ENCODE results near the gene GRID2.

Gene GRID2

DNA sequence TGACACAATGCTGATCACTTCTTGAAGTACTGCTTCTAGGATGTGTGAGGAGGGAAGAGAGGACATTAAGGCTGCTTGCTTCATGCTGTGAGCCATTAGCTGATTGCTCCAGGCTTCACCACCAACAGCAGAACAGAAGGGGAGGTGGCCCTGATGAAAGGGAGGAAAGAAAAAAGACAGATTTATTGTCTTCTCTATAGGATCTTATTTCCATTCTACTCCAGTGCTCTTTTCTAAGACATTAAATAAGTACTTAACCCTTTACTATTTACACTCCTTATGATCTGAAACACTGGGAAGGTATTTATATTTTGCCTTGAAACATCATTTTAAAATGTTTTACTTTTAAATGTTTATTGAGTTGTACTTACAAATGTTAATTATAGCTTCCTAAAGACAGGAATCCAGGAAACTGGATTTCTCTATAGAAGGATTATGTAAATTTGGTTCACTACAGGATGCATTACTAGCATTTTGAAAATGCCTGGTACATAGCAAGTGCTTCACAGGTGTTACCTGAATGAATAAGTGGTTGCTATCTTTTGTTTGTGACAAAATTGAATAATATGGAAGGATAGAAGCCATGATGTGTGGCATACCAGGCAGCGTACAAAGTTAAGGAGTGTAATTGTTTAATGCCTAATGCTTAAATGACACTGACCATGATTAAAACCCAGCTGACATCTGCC lies 843.9 kb downstream of the GRID2 start:
- no peak for DNase-seq (ENCODE audit: low read depth, low spot score)
- H3K27ac ChIP-seq: no peak overlapping the region

DNA sequence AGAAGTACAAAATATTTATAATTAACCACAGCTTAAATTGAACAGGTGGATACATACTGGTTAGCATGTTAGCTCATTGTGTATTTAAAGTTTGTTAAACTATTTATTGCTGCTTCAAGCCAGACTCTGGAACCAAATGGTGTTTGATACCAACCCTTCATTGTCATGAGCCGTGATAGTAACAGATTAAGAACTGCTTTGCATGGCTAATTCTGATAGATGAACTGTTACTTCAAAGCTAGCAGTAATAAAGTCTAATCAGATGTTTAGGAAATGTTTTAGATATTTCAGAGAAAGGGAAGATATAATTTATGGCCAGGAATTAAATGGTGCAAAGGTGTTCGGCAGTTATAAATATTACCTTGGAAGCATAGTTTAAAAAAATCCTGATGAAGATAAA lies 848.7 kb downstream of the GRID2 start:
- DNase-seq (ENCODE audit: low read depth, low spot score): no peak

DNA sequence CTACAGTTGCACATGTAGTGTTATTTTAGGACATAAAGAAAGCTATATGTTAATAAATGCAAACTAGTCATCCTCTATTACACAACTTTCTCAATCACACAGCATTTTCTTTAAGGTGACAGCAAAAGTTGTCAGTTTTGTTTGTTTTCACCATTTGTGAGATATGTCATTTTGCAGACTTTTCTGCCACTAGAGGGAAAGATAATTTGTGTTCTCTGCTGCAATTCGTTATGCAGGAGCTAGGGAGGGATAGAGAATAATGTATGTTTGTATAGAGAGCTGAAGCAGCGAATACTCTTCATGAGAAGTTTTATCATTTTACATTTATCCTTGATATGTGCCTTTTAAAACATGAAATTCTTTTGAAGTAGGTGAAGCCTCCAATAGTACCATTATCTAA lies 854.2 kb downstream of the GRID2 start:
- DNase-seq (ENCODE audit: low read depth, low spot score): no peak
- H3K27ac ChIP-seq: no peak overlapping the region

More for the DNA sequence above, 848.7 kb downstream of the GRID2 start:
- H3K27ac ChIP-seq: no peak overlapping the region

DNA sequence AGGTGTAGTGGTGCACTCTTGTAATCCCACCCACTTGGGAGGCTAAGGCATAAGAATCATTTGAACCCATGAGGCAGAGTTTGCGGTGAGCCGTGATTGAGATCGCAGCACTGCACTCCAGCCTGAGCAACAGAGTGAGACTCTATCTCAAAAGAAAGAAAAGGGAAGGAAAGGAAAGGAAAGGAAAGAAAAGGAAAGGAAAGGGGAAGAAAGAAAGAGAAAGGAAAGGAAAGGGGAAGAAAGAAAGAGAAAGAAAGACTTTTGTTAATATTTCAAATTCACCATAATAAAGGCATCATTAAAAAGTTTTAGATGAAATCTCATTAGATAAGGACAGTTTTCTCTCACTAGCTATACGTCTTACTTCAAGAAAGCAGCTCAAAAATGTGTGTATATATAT lies 864.3 kb downstream of the GRID2 start:
- no peak for DNase-seq (ENCODE audit: low read depth, low spot score)
- no peak overlapping the region for H3K27ac ChIP-seq

- H3K27ac ChIP-seq: no peak overlapping the region
- DNase-seq (ENCODE audit: low read depth, low spot score): no peak
These were observed 866.2 kb downstream of the GRID2 start for GRCh38 chr4:93169966-93170365.

GRCh38 chr4:93174598-93174997 lies 870.8 kb downstream of the GRID2 start:
- no peak overlapping the region for H3K27ac ChIP-seq
- no peak for DNase-seq (ENCODE audit: low read depth, low spot score)

GRCh38 chr4:93178279-93178678 lies 874.5 kb downstream of the GRID2 start:
- DNase-seq (ENCODE audit: low read depth, low spot score): no peak
- H3K27ac ChIP-seq: no peak overlapping the region

GRCh38 chr4:93179044-93179443 lies 875.3 kb downstream of the GRID2 start:
- H3K27ac ChIP-seq: no peak overlapping the region
- DNase-seq (ENCODE audit: low read depth, low spot score): no peak

DNA sequence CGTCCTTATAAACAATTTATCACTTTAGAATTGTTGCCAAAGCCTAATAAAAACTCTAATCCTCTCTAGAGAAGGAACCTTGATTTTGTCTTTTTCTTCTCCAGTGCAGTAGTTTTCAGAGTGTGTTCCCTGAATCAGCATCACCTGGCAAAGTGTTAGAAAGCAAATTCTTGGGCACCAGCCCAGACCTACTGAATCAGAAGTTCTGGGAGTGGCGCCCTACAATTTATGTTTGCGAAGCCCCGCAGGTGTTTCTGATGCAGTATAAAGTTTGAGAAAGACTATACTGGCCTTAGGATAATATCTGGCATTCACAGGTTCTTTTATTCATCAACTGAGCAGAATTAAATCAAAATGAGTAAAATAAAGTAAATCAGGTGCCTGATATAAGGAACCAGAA lies 879.0 kb downstream of the GRID2 start:
- DNase-seq (ENCODE audit: low read depth, low spot score): peak; percentile 39
- no peak overlapping the region for H3K27ac ChIP-seq

GRCh38 chr4:93183576-93183975 lies 879.8 kb downstream of the GRID2 start:
- DNase-seq (ENCODE audit: low read depth, low spot score): peak; percentile 6
- no peak overlapping the region for H3K27ac ChIP-seq

DNA sequence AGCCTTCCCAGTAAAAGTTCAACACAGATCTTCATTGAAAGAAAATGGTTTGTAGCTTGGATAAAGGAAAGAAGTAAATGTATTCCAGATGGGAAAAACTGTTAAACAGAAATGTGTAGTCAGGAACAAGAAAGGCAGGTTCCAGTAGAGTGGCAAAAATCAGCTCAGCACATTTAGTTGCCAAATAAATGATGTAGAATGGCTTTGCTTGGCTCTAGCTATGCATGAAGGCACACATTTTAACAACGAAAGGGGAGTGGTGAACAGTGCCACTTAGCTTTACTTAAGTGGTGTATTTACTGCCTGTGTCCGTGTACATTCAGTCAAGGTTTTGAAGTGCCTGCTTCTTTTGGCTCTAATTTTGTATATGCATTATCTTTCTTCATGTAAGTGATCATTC lies 880.3 kb downstream of the GRID2 start:
- no peak for DNase-seq (ENCODE audit: low read depth, low spot score)
- no peak overlapping the region for H3K27ac ChIP-seq

DNA sequence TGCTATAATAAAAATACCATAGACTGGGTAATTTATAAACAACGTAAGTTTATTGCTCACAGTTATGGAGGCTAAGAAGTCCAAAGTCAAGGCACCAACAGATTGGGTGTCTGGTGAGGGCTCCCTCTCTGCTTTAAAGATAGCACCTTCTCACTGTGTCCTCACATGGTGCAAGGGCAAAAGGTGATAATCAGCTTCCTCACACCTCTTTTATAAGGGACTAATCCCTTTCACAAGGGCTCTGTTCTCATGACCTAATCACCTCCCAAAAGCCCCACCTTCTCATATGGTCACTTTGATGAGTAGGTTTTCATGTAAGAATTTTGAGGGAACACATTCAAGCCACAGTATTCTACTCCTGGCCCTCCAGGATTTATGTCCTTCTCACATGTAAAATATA lies 883.1 kb downstream of the GRID2 start:
- no peak for DNase-seq (ENCODE audit: low read depth, low spot score)
- H3K27ac ChIP-seq: no peak overlapping the region

DNA sequence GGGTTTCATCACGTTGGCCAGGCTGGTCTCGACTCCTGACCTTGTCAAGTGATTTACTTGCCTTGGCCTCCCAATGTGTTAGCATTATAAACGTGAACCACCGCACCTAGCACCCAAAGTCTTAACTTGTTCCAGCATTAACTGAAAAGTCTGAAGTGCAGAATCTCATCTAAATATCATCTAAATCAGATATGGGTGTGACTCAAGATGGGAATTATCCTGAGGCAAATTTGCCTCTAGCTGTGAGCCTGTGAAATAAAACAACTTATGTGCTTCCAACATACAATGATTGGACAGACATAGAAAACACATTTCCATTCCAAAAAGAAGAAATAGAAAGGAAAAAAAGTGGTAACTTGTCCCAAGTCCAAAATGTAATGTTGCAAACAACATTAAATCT lies 883.7 kb downstream of the GRID2 start:
- H3K27ac ChIP-seq: no peak overlapping the region
- DNase-seq (ENCODE audit: low read depth, low spot score): no peak

DNA sequence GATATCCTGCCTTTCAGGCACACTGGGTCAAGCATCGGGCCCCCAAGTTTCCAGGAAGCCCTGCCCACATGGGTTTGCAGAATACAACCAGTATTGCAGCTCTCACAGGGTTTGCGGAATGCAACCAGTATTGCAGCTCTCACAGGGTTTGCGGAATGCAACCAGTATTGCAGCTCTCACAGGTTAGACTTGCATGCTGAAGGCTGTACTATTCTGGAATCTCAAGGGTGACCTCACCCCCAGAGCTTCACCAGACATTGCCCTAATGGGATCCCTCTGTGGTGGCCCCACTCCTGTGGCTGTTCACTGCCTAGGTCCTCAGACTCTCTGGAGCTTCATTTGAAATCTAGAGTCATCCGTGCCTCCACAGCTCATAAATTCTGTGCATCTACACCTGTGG lies 884.1 kb downstream of the GRID2 start:
- DNase-seq (ENCODE audit: low read depth, low spot score): no peak
- no peak overlapping the region for H3K27ac ChIP-seq

GRCh38 chr4:93199492-93199891 lies 895.7 kb downstream of the GRID2 start:
- H3K27ac ChIP-seq: no peak overlapping the region
- DNase-seq (ENCODE audit: low read depth, low spot score): peak; percentile 3

DNA sequence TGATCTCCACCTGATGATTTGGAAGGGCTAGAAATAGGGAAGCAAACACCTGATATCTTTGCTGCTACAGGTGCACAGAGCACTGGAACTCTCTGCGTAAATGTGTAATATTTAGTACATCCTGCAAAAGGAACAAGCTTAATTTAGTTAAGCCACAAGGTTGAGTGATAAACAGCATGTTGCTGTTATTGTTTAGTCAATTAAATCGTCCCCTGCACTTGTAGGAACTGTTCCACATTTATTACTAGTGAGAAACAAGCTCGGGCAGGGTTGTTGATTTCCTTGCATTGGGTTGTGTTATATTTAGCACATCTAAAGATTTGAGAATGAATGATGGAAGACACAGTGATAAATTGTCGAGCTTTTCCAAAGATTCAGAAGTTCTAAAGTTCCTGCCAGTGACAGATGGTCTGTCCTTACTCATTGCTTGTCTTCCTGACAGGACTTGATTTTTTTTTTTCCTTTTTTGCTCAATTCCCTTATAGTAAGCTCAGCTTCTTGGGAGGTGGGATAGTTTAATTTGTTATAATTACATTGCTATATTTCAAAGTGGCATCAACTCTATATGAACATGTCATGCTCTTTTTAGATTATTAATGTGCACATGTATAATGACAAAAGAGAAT lies 897.8 kb downstream of the GRID2 start:
- DNase-seq (ENCODE audit: low read depth, low spot score): no peak
- H3K27ac ChIP-seq: no peak overlapping the region

DNA sequence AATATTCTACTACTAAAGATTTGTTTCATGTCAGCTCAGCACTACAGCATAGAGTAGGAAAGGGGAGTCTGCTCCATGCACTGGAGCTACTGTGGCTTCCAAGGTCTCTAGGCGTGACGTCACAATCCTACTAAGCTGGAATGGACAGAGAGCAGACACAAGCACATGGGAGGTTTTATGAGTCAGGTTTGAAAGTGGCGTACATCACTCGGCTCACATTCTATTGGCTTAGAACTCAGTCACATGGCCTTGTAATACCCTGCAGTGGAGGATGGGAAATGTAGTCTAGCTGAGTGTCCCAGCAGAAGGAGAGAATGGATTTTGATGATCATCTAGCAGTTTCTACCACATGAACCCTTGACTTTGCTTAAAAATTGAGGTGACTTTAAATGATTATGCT lies 899.9 kb downstream of the GRID2 start:
- DNase-seq (ENCODE audit: low read depth, low spot score): no peak

GRCh38 chr4:93212250-93212649 lies 908.5 kb downstream of the GRID2 start:
- DNase-seq (ENCODE audit: low read depth, low spot score): no peak
- H3K27ac ChIP-seq: no peak overlapping the region

More for the DNA sequence above, 899.9 kb downstream of the GRID2 start:
- H3K27ac ChIP-seq: no peak overlapping the region

- H3K27ac ChIP-seq: no peak overlapping the region
- no peak for DNase-seq (ENCODE audit: low read depth, low spot score)
These were observed 912.9 kb downstream of the GRID2 start for GRCh38 chr4:93216646-93217045.

GRCh38 chr4:93217431-93217830 lies 913.7 kb downstream of the GRID2 start:
- H3K27ac ChIP-seq: no peak overlapping the region
- DNase-seq (ENCODE audit: low read depth, low spot score): no peak

GRCh38 chr4:93221771-93222170 lies 918.0 kb downstream of the GRID2 start:
- H3K27ac ChIP-seq: no peak overlapping the region
- DNase-seq (ENCODE audit: low read depth, low spot score): no peak

GRCh38 chr4:93228021-93228420 lies 924.3 kb downstream of the GRID2 start:
- no peak for DNase-seq (ENCODE audit: low read depth, low spot score)
- no peak overlapping the region for H3K27ac ChIP-seq
